GM21529 (cell line): ENCODE measurements around the gene NKD1.
"Not testable (repeated sequence)": the region's sequence is repeated elsewhere in the genome, so short reads cannot be mapped to it uniquely, and the experiment has no call there.

ENCODE experiments used
- ATAC-seq: cut with Tn5 transposase; IDR thresholded peaks from one replicate; pipeline ENCODE4 v1.9.1; 2021; ENCODE audit not compliant: unreplicated experiment

Gene NKD1

DNA sequence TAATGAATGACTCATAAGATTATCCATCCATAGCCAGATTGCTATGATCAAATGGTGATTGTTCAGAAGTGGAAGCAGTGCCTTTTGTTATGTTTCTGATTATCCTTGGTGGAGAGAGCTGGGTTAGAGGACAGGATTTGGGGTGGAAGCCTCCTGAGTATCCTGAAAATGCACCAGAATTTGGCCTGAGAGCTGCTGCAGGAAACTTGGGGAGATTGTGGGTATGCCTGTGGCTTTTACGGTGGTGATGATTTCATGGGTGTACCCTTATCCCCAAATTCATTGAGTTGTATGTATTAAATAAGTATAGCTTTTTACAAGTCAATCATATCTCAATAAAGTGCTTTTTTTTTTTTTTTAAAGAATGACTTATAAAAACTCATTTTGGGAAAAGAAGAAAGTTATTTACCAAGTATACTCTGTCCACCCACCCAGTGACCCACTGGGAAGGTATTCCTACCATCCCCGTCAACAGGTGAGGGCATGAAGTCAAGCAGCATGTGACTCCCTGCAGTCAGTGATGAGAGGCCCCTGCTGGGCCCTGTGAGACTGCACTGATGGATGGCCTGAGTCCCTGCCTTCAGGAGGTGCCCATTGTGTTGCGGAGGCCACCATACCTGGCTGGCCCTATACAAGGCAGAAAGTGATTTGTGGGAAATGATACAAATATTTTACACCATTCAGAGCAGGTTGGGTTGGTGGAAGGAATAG is 28.4 kb downstream of the NKD1 start:
- no peak for ATAC-seq

DNA sequence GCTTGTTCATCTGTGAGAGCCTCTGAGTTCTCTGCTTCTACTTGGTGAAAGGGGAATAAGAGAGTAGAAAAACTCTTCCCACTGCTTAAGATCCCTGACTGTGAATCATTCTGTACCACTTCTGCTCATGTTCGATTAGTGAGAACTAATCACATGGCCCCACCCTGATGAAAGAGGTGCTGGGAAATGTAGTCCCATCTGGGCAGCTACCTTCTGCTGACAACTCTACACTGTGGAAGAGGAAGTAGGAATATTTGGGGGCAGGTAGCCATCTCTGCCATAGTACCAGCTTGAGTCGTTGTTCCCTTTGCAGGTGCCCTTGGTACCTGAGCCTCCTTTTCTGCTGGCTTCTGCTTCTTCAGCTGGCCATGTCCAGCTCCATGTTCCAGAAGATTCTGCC is 29.9 kb downstream of the NKD1 start:
- peak; percentile 74 for ATAC-seq

DNA sequence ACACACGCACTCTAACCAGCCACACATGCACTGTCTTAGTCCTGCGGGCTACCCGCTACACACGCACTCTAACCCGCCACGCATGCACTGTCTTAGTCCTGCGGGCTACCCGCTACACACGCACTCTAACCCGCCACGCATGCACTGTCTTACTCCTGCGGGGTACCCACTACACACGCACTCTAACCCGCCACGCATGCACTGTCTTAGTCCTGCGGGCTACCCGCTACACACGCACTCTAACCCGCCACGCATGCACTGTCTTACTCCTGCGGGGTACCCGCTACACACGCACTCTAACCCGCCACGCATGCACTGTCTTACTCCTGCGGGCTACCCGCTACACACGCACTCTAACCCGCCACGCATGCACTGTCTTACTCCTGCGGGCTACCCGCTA is 31.2 kb downstream of the NKD1 start:
- ATAC-seq = not testable (repeated sequence)

DNA sequence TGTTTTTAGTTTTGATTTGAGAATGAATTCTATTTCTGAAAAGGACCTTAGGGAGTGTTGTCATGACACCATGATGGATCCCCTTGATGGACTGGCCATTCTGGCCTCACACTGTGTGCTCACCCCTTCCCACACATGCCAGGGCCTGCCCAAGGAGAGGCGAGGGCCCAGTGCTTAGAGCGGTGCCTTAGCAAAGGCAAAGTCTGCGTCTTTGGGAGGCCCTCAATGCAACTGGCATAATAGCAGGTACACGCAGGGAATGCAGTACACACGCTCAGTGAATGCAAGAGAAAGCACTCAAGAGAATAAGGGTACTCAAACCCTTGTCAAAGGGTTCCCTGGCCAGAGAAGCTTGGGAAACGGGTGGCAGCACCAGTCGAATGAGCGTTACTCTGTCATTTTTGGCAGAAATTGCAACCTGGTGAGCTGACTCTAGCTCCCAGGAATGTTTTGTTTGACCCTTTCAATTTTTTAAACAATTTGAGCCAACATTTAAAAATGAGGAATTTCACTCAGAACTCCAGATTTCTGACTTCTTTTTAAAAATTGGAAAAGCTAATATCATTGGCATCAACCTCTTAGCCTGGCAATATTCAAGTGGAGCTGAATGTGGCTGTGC is 32.1 kb downstream of the NKD1 start:
- ATAC-seq = no peak

DNA sequence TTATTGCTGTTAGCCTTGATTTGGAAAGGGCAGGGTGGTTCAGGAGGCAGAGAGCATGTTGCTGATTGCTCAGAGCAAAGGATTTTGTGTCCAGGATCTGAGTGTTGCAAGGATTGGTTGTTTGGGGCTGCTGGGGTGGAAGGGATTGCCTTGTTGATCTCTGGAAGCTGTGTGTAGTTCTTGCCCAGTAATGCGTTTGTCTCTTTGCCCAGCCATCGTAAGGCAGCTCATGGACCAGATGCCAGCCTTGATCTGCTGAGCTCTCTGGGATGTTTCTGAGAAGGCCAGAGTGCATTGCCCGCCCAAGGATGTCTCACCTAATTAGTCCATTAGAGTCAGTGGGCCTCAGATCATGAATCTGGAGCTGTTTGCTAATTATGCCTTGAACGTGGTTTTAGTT is 33.6 kb downstream of the NKD1 start:
- no peak for ATAC-seq

DNA sequence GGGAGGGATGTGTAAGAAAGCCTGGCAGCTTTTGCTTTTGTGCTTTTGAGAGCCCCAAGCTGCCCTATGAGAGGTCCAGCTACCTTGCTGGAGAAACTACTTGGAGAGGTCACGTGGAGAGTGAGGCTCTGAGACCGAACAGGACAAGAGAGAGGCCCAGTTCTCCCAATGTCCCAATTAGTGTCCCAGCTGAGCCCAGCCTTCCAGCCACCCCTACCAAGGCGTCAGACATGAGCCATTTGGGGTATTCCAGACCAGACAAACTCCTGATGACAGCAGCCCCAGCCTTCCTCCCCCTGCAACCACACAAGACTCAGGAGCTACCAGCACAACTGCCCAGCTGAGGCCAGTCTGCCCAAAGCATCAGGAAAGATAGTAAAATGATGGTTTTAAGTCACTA is 35.0 kb downstream of the NKD1 start:
- no peak for ATAC-seq

DNA sequence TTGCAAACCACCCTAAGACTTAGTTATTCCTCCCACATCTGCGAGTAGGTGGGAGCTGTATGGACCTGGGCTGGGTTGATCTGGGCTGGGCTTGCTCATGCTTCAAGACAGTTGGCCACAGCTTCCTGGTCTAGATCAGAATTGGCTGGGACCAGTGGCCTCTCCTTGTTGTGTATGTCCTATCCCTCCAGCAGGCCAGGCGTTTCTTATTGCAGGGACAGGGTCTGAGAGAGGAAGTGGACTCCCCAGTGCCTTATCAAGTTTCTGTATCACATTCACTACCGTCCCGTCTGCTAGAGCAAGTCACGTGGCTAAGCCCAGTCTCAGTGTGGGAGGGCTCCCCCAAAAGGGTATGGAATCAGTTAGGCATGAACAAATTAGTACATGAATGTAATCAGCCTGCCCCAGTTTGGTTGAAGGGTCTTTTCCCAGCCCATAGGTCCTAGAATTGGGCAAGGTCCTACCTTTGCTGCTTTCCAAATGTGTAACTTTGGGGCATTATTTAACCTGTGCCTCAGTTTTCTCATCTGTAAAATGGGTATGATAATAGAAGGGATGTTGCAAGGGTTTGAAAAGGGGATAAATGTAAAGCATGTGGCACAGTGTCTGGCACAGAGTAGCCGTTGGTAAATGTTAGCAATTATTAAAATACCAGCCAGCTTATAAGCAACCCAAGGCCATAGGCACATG is 36.0 kb downstream of the NKD1 start:
- peak; percentile 56 for ATAC-seq

DNA sequence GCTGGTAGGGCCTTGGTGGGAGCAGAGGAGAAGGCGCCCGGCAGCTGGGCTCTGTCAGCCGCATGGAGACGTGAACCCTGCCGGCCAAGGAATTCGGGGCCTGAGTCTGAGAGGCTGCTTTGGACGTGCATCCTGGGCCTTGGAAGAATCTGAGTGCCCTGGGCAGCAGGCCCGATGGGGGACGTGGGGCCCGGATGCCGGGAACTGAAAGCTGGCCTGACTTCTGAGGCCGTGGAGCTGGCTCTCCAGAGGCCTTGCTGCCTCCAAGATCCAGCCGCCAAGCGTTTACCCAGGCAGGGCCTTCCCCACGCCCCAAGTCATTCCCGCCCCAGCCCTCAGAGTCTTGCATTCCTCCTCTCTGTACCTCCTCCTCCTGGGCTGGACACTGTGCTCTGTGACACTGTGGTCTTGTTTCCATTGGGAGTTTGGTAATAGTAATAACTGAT is 37.2 kb downstream of the NKD1 start:
- ATAC-seq = no peak

DNA sequence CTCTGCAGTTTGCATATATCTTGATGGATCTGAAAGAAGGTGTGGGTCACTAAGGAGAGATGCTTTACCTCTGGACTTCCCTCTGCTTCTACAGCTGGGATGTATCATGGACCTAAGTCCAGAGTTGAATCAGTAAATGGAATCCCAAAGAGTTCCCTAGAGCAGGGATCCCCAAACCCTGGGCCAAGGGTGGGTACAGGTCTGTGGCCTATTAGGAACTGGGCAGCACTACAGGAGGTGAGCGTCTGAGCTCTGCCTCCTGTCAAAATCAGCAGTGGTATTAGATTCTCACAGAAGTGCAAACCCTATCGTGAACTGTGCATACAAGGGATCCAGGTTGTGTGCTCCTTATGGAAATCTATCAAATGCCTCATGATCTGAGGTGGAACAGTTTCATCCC is 39.3 kb downstream of the NKD1 start:
- no peak for ATAC-seq

DNA sequence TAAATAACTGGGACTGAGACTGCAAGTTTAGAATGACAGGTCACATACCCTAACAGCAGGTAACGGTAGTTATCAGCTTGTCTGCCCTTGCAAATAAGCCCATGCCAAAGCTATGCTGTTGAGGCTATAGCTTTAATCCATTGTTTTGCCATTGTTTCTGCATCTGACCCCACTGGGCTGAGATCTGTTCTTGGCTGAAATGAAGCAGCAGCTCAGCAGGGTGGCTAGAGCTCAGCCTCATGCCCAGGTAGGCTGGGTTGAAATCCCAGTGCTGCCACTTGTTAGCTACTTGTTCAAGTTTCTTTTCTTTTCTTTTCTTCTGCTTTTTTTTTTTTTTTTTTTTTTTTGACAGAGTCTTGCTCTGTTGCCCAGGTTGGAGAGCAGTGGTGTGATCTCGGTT is 40.1 kb downstream of the NKD1 start:
- no peak for ATAC-seq

DNA sequence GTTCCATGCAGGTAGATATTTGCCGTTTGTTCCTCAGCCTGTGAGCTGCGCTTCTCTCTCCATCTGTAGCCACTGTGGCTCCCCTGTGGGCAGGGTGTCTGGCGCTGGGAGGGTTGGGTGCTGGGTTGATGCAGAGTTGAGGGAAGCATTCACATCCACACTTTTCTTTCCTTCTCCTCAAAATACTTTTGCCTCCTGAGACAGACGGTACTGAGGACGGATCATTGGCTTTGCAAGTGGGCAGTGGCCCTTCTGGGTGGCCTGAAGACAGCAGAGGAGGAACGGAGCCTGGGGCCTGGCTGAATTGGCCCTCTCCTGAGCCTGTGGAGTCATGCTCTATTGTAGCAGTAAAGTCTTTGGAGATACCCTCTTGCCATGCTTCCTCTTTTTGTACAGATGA is 43.0 kb downstream of the NKD1 start:
- ATAC-seq = no peak

DNA sequence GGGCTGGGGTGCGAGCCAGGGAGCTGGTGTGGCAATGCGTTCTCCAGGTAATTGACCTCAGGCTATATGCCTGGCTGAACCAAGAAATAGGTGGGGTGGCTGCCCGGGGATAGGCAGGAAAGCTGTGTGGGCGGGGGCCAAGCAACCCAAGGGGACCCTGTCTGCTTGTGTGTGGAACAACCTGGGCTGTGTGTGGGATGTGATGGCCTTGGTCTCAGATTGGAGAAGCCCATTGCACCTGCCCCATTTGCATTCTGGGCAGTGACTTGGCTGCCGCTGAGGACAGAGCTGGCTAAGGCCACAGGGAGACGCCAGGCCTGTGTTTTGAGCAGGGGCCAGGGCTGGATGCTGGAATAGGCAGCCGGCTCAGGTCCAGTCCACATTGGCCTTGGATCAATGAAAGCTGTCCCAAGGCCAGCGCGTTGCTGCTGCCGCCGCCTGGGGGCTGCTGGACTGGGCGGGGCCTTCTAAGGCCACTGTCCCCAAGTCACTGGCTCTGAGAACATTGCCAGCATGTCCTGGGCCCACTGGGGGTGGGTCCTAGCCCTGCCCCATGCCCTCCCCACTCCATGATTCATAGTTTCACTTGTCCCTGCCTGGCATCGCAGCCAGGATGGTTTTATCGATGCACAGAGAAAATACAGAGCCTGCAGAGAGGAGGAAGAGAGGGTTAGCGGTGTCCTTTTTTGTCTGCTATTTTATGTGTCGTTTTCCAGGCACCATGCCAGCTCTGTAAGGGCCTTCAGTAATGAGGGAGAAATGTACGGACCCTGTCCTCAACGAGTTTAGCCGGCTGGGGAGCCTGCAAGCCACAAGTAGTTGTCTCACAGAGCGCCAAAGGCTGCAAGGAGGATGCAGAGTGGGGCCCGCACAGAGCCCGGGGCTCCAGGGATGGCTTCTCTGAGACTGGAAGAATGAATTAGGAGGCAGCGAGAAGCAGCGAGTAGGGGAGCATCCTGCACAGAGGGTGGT is 43.9 kb downstream of the NKD1 start:
- ATAC-seq = no peak

DNA sequence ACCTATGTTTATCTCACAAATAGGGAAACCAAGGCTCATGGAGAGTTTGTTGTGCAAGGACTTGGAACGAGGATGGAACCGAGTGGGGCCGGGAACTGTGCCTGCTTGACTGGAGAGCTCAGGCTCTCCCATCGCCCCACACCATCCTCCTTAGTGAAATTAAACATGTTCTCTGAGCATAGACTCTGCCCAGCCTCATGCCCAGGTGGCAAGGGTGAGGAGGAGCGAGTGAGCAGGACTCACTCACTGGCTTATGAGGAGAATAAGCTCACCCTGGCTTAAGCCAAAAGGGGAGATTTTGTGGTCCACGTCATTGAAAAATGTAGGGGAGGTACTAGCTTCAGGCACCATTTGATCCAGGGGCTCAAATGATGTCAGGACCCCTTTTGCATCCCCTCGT is 44.8 kb downstream of the NKD1 start:
- no peak for ATAC-seq

DNA sequence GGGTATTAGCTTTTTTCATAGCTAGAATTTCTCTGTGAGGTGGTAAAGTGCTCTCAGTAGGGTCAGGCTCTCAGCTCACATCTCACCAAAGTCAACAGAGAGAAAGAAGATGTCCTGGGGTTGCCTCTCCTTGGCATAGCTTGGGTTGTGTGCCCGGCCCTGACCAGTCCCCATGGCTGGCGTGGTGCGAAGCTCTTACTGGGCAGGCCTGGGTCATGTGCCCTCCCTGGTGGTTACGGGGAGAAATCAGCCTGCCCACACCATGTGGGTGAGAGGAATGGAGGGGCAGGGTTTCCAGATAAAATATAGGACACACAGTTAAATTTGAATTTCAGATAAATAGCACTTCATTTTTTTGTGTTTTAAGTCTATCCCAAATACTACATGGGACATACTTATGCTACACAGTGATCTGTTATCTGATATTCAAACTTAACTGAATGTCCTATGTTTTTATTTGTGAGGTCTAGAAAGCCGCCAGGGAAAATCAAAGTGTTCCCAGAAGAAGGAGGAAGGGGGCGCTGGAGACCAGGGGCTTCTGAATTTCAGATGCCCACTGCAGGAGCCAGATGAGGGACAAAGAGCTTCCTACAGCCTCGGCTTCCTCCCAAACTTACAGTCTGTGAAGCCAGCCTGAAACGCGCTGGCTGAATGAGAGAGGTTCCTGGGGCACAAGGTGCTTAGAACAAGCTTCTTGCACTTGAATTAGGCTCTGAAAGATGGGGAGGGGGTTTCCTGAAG is 45.4 kb downstream of the NKD1 start:
- ATAC-seq = no peak

DNA sequence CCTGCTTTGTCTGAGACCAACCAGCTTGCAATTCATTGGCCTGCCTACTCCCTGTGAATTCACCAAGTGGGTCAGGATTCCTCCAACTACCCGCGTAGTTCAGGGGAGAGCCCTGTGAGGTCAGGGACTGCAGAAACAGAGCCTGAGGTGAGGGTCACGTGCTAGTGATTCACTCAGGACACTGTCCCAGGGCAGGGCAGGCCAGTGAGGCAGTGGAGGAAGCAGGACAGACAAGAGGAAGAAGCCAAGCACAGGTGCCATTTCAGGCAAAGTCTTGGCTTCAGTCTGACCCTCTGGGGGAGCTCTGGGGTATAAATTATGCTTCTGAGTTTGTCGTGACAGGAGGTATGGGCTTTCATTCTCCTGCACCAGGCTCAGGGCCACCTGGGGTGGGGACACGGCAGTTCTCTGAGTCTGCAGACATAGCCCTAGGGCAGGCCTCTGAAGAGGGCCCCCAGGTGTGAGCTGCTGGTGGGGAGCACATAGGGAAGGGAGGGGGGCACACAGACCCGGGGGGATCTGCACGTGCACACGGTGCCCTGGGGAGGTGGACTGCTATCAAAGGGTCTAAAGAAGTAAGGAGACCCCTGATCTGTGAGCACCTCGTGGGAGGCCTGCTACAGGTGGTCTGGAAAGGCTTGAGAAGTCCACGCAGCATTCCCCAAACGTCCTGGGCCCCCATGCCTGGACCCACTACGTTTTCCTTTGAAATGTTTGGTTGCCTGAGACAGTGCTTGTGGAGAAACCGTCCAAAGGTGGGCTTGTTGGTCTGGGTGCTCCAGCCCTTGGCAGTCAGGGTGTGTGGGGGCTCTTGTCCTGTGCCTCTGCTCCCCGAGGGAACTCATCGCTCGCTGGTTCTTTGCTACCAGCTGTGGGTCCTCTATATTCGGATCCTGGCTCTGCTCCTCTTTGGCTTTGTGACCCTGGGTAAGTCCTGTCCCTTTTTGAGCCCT is 46.4 kb downstream of the NKD1 start:
- ATAC-seq = no peak

DNA sequence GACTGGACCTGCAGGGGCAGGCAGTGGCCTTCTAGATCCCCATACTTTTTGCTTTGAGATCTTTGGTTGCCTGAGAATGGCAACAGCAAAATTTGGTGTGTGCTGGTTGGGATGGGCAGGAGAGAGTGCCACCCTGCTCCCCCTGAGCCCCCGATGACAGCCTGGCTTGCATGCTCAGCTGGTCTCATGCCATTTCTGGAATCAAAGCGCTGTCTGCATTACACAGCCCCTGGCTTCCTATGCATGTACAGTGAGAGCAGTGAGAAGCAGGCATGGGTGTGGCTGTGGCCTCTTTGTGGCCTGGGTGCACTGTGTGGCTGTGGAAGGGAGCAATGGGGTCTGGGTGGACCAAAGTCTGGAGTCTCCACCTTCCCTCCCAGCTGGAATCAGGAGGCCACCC is 47.7 kb downstream of the NKD1 start:
- no peak for ATAC-seq

DNA sequence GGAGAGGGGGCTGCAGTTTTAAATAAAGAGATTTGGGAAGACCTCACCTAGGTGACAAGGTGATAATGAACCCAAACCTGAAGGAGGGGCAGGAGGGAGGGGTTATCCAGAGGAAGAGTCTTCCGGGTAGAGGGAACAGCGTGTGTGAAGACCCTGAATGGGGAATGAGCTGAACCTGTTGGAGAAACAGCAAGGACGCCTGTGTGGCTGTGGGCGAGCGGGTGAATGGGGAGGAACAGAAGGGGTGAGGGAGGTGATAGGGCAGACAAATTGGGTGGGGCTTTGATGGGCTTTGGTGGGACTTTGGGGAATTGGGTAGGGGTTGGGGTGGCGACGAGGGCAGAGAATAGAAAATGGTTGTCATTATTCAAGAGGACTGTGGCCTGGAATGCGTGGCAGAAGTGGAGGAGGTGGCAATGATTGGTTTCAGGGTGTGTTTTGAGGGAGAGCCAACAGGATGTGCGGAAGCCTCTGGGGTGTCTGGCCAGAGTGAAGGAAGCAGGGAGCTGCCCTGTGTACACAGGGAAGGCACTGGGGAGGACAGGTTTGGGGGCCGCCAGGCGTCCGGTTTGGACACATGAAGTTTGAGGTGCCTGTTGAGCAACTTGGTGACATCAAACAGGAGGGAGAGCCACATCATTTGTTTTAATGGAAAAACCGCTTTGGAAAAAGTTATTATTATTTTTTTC is 48.7 kb downstream of the NKD1 start:
- ATAC-seq = no peak

DNA sequence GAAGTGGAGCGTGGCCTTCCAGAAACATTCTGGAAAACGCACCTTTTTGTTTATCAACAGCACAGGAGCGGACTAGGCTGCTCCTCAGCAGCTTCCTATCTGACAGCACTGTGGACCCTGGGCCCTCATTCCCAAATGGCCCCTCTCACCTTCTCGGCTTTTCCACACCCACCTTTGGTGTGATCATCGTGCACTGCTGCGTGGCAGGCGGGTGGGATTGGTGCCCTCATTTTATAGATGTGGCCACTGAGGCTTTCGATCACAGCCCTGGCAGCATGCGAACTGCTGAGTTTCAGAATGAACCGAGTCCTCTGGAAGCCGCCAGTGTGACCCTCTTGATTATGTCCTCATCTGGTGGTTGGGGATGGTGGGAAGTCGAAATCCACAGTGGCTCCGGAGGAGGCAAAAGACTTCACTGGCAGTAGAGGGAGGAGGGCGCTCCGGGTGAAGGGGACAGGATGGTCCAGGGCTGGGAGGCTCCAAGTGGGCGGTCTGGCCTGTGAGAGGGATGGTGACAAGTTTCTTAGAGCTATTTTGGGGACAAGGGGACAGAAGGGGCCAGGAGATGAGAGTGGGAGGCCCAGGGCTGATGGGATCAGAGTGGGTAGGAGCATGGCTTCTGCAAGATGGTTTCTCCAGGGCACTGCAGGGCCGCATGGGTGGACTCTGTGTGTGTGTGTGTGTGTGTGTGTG is 49.5 kb downstream of the NKD1 start:
- no peak for ATAC-seq
